DMS 273 (cell line): ENCODE measurements around the gene MBTD1.
"Not testable (repeated sequence)": the region's sequence is repeated elsewhere in the genome, so short reads cannot be mapped to it uniquely, and the experiment has no call there.

ENCODE experiments used
- DNase-seq: peaks from one replicate; lab custom pipeline; 2025; ENCODE audit not compliant: unreplicated experiment; lab: John Stamatoyannopoulos, UW

Gene MBTD1

DNA sequence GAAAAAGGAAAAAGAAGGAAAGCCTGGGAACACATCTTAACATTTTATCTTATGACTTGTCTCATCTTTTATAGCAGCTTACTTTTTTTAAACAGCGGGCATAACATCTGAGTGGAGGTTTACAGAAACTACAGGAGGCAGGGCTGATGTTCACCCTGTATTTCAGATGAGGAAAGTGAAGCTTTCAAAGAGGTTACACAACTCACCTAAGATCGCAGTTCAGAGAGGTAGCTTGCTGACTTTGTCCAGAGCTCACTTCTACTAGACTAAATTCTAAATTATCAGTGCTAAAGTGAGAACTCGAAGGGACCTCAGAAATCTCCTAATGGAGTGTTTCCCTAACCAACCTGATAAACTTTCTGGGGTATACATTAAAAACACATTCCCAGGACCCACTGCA, 3.7 kb downstream of the MBTD1 start:
- no peak for DNase-seq

DNA sequence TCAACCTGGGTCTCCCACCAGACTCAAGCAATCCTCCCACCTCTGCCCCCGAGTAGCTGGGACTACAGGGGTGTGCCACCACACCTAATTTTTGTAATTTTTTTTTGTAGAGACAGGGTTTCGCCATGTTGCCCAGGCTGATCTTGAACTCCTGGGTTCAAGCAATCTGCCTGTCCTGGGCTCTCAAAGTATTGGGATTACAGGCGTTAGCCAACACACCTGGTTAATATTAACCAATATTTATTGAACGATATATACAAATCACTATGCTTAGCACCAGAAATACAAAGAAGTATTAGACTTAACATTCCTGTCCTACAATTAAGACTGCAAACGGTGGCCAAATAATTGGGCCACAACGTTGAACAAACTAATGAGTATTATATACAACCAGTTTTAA, 4.2 kb downstream of the MBTD1 start:
- no peak for DNase-seq

- DNase-seq, result no peak
Observed at GRCh38 chr17:51251010-51251409, 8.8 kb downstream of the MBTD1 start.

DNA sequence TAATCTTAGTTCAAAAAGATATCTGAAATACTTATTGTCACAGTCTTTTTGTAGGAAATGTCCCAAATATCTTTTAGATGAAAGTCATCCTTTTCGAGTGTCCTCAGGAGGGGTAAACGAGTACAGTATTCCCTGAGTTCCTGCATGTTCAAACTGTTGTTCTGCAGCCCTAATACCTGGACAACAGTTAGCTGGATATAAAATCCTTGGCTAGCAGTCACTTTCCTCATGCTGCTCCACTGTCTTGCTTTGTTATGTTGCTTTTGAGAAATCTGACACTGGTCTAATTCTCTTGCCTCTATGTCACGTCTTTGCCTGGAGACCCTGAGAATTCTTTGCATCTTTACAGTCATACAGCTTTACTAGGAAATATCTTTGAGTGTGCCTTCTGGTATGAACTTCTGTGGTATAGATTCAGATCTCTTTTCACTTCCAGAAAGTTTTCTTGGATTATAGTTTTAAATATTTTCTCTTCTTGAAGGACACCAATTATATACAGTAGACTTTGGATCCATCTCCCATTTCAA, 9.5 kb downstream of the MBTD1 start:
- DNase-seq, result no peak

DNA sequence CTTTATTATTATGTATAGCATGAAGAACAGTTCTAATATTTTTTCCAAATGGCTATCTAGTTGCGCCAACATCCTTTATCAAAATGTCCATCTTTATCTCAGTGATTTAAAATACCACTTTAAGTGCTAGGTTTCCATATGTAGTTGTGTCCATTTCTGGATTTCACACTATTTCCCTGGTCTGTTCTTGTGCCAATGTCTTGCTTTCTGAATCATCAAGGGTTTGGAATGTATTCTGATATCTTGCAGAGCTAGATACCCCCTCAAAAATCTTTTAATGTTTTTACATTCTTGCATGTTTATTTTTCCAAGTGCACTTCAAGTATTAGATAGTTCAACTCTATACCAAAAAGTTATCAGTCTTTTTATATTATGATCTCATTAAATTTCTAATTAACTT, 14.3 kb downstream of the MBTD1 start:
- DNase-seq, result no peak

DNA sequence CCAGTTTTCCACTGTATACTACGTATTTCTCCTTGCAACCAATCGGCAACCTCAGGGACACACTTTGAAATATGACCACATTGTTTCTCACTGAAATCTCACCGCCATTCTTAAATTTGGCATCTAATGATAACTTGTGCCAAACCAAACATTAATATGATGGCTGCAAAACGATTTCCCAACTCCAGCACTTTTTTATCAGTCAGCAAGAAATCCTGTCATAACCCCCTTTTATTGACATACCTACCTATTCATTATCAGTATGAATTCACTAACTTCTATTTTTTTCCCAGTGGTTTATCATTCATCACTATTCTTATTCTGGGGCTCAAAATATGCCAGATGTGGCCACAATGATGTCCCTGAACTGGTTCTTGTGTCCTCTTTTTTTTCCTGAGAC, 15.8 kb downstream of the MBTD1 start:
- DNase-seq, result no peak

DNA sequence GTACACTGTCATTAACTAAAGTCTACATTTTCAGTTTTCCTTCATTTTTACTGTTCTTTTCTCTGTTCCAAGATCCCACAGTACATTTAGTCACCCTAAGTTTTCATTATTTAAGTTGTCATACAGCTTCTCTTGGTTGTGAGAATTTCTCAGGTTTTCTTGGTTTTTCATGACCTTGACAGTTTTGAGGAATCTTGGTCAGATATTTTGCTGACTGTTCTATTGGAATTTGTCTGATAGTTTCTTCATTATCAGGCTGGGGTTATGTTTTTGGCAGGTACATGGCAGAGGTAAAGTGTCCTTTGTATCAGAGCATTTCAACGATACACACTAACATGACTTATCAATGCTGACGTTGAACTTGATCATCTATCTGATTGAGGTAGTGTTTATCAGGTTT, 19.6 kb downstream of the MBTD1 start:
- no peak for DNase-seq

DNA sequence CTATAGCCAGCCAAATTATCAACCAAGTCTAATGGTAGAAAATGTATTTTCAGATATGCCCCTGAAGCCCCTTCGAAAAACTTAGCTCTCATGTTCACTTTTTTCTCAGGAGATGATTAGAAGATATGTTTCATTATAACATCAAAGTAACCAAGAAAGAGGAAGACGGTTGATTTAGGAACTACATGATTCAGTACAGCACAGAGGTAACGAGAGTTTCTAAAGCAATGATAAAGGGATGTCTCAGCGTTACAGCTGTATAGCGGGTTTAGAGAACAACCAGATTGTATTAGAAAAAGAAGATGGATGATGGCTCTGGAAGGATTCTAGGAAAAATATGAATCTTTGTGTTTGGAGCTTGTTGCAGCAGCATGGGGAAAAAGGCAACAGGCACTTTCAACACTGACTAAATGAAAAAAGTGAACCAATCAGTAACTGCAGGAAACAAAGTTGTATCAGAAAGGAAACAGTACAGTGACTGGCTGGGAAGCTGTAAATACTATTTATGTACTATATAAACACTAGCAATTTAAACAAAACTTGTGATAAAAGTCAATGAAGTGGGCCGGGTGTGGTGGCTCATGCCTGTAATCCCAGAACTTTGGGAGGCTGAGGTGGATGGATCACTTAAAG, 21.5 kb downstream of the MBTD1 start:
- no peak for DNase-seq

DNA sequence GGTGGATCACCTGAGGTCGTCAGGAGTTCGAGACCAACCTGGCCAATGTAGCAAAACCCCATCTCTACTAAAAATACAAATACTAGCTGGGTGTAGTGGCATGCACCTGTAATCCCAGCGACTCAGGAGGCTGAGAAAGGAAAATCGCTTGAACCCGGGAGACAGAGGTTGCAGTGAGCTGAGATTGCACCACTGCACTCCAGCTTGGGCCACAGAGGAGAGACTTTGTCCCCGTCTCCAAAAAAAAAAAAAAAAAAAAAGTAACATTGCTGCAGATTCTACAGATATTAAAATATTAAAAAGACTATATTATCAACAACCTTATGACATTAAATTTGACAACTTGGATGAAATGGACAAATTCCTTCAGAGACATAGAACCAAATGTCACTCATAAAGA, 25.7 kb downstream of the MBTD1 start:
- no peak for DNase-seq

GRCh38 chr17:51231999-51232398, 27.9 kb downstream of the MBTD1 start:
- DNase-seq, result no peak

DNA sequence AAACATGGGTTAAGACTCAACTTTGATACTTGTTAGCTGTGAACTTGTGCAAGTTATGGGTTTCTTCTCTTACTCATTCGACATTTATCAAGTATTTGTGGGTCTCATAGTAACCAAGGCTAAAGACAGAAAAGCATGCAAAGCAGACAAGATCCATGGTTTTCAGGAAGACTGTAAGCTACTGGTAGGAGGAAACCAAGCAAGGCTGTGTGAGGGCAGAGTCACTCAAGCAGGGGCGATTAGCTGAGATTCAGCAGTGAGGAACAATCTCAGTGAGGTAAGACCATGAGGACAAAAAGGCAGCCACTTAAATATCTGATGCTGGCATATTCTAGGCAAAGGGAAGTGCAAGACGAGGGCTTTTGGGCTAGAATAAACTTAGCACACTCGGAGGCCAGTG, 29.5 kb downstream of the MBTD1 start:
- DNase-seq, result no peak

- no peak for DNase-seq
Observed at GRCh38 chr17:51229889-51230288, 30.0 kb downstream of the MBTD1 start.

GRCh38 chr17:51228161-51228560, 31.7 kb downstream of the MBTD1 start:
- DNase-seq, result no peak

GRCh38 chr17:51225523-51225922, 34.3 kb downstream of the MBTD1 start:
- not testable (repeated sequence) for DNase-seq

- DNase-seq, result no peak
Observed at GRCh38 chr17:51224402-51225262, 35.2 kb downstream of the MBTD1 start.

- DNase-seq, result no peak
Observed at GRCh38 chr17:51221322-51221721, 38.5 kb downstream of the MBTD1 start.

GRCh38 chr17:51217946-51218345, 41.9 kb downstream of the MBTD1 start:
- no peak for DNase-seq

GRCh38 chr17:51214920-51215319, 44.9 kb downstream of the MBTD1 start:
- no peak for DNase-seq

DNA sequence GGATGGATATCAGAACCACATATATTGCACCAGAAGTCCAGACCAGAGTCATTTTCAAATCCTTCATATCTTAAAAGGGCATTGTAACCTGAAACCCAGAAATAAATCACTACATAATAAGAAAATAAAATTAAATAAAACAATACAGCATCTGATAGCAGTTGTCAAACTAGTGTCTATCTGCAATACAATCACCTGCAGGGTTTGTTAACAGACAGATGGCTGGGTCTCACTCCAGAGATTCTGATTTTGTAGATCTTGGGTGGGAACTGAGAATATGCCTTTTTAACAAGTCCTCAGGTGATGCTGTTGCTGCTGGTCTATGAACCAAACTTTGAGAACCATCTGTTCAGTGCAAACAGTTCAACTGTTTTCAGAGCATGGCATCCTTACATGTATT, 56.0 kb downstream of the MBTD1 start:
- DNase-seq, result no peak

DNA sequence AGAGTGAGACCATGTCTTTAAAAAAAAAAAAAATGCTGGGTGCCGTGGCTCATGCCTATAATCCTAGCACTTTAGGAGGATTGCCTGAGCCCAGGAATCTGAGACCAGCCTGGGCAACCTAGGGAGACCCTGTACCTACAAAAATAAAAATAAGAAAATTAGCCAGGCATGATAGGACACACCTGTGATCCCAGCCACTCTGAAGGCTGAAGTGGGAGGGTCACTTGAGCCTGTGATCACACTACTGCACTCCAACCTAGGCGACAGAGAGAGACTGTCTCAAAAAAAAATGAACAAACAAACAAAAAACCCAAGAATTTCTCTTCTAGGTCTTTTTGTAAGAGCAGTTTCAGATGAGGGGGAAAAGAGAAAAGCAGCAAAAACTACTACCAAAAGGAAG, 59.0 kb downstream of the MBTD1 start:
- DNase-seq, result no peak

DNA sequence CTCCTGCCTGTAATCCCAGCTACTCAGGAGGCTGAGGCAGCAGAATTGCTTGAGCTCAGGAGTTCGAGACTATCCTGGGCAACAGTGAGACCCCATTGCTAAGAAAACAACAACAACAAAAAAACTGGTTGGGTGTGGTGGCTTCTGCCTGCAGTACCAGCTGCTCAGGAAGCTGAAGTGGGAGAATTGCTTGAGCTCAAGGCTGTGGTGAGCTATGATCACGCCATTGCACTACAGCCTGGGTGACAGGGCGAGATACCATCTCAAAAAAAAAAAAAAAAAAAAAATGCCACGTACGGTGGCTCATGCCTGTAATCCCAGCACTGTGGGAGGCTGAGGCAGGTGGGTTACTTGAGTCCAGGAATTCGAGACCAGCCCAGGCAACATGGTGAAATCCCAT, 59.6 kb downstream of the MBTD1 start:
- no peak for DNase-seq

DNA sequence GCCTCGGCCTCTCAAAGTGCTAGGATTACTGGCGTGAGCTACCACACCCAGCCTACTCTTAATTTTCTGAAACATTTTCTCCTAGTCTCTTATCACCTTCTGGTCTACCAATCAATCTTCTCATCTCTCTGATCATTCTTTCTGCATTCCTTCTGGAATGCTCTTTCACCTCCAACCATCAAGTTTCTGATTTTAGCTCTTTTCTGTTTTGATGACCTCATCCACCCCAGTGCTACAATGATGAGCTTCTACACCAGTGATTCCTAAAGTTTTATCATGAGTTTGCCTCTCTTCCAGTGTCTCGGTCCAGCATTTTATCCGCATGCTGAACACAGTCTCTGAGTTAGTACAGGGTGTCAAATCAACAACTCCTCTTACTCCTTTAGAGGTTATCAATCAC, 62.1 kb downstream of the MBTD1 start:
- DNase-seq, result no peak
